ENCODE data around the gene AACS. TPM values are rescaled to one million over a fixed set of nuclear protein-coding genes. Genes with fewer than 3 reads are reported as not detected.
"Not testable (repeated sequence)": the region's sequence is repeated elsewhere in the genome, so short reads cannot be mapped to it uniquely, and the experiment has no call there.

The AACS gene
- total RNA-seq, 4 donors from 2014 or later, result 14.8 to 24.0 (median 20.1) TPM

DNA sequence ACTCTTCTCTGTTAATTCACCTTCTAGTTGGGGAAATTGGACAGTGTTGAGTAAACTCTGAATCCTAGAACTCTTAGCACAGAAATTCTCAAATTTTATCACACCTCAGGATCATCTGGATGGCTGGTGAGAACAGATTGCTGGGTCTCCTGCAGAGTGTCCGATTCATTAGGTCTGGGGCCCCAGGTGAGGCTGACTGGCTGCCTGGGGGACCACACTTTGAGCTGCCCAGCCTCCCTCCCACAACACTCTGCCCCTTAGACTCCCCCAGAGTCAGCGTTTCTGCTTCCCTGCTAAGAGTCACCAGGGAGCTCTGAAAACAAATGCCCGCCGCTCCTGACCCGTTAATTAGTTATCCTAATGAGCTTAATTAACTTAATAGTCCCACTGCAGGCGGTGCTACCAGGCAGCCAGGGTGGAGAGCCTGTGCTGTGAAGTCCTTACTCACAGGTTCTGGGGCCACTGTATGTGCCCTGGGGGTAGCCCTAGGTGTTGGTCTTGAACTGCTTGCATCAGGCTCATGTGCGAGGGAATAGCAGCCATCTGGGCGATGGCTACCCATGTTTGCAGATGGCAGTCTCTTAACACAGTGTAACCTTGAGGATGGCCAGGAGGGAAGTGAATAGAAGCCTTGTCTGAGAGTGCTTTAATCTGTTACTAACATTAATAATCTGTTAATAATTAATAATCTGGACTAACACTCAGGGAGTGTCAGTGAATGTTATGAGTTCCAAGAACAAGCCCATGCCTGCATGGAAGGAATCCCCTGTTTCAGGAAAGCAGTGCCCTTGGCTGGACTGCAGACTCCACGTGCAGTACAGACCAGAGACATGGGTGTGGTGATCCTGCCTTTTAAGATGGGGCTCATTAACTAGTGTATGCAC lies 35.6 kb downstream of the AACS start:
- H3K27ac ChIP-seq, result no peak overlapping the region
- H3K9me3 ChIP-seq, result no peaks in the 10 kb centered on the region
- no peak for DNase-seq
- no peak overlapping the region for H3K4me3 ChIP-seq (replicated peaks in 1 of 3)
- intact Hi-C loops (cut with DNase I), result no loop called here
- no peak for TF ChIP-seq CTCF (IDR thresholded peaks at IDR 0.05)
- TF ChIP-seq POLR2A (IDR thresholded peaks at IDR 0.05), result no peak
- WGBS, 2 donors, result 84 to 90% methylated on average over 9 of the region's 9 CpGs
- H3K36me3 ChIP-seq, result peaks cover 0 to 4% of the 10 kb centered on the region in 2 donors
- H3K4me1 ChIP-seq, result no peaks in the 10 kb centered on the region
- H3K27me3 ChIP-seq, result no peaks in the 10 kb centered on the region

DNA sequence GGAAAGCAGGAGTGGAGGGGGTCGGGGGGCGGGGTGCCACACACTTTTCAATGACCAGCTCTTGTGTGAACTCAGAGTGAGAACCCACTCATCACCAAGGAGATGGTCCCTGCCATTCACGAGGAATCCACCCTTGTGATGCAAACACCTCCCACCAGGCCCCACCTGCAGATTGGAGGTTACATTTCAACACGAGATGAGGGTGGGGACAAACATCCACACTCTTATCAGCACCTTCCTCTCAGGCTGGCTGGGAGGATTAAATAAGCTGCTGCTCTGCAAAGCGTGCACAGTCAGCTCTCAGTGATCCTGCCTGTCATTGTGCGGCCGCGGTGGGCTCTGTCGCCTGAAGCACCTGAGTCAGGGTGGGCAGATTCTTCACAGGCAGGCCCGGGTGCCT lies 39.7 kb downstream of the AACS start:
- Histone ChIP-seq H3K27me3 (no peaks in the 10 kb centered on the region), H3K9me3 (no peaks in the 10 kb centered on the region), H3K27ac (no peak overlapping the region), H3K4me1 (no peaks in the 10 kb centered on the region), H3K4me3 (replicated peaks in 1 of 3) (no peak overlapping the region), H3K36me3 (peaks cover 0 to 10% of the 10 kb centered on the region in 2 donors)
- WGBS, 2 donors, result 82 to 83% methylated on average over 7 to 10 of the region's 10 CpGs
- no peak for DNase-seq
- intact Hi-C loops (cut with DNase I), result no loop called here
- TF ChIP-seq CTCF (IDR thresholded peaks at IDR 0.05) (no peak), POLR2A (IDR thresholded peaks at IDR 0.05) (no peak)

DNA sequence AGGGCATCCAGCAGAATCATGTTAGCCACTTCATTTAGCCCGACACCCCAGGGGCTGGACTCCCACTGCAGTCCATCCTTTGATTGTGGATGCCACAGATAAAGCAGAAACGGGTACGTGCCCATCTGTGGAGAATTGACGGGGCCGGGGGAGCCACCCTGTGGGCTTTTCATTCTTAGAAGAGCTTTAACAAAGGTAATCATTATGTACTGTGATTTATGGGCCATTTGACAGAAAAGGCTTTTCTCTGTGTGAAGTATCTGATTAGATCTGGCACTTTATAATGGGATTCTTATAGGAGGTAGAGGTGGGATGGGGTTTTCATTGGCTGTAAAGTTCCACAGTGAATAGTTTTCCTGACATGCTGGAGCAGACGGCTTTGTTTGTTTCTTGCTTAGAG lies 40.4 kb downstream of the AACS start:
- Histone ChIP-seq H3K4me1 (no peaks in the 10 kb centered on the region), H3K4me3 (replicated peaks in 1 of 3) (no peak overlapping the region), H3K27ac (no peak overlapping the region), H3K36me3 (peaks cover 0 to 10% of the 10 kb centered on the region in 2 donors), H3K9me3 (no peaks in the 10 kb centered on the region), H3K27me3 (no peaks in the 10 kb centered on the region)
- WGBS, 2 donors, result 90 to 93% methylated on average over 6 of the region's 6 CpGs
- intact Hi-C loops (cut with DNase I), result no loop called here
- no peak for TF ChIP-seq CTCF (IDR thresholded peaks at IDR 0.05)
- no peak for TF ChIP-seq POLR2A (IDR thresholded peaks at IDR 0.05)
- DNase-seq, result no peak

GRCh38 chr12:125110641-125111360 lies 45.6 kb downstream of the AACS start:
- no peaks in the 10 kb centered on the region for H3K27me3 ChIP-seq
- H3K9me3 ChIP-seq, result no peaks in the 10 kb centered on the region
- WGBS, 2 donors, result 88 to 97% methylated on average over 14 of the region's 14 CpGs
- no peak overlapping the region for H3K4me3 ChIP-seq (replicated peaks in 1 of 3)
- no peak for DNase-seq
- H3K36me3 ChIP-seq, result peaks cover 6 to 7% of the 10 kb centered on the region in 2 donors
- TF ChIP-seq POLR2A (IDR thresholded peaks at IDR 0.05), result no peak
- no peak for TF ChIP-seq CTCF (IDR thresholded peaks at IDR 0.05)
- intact Hi-C loops (cut with DNase I), result no loop called here
- H3K4me1 ChIP-seq, result no peaks in the 10 kb centered on the region
- no peak overlapping the region for H3K27ac ChIP-seq

GRCh38 chr12:125111403-125111802 lies 46.2 kb downstream of the AACS start:
- intact Hi-C loops (cut with DNase I), result no loop called here
- Histone ChIP-seq H3K4me1 (no peaks in the 10 kb centered on the region), H3K27ac (no peak overlapping the region), H3K4me3 (replicated peaks in 1 of 3) (no peak overlapping the region), H3K27me3 (no peaks in the 10 kb centered on the region), H3K9me3 (no peaks in the 10 kb centered on the region), H3K36me3 (peaks cover 6 to 7% of the 10 kb centered on the region in 2 donors)
- 94 to 95% methylated on average over 3 of the region's 3 CpGs for WGBS, 2 donors
- TF ChIP-seq CTCF (IDR thresholded peaks at IDR 0.05) (no peak), POLR2A (IDR thresholded peaks at IDR 0.05) (no peak)
- no peak for DNase-seq

DNA sequence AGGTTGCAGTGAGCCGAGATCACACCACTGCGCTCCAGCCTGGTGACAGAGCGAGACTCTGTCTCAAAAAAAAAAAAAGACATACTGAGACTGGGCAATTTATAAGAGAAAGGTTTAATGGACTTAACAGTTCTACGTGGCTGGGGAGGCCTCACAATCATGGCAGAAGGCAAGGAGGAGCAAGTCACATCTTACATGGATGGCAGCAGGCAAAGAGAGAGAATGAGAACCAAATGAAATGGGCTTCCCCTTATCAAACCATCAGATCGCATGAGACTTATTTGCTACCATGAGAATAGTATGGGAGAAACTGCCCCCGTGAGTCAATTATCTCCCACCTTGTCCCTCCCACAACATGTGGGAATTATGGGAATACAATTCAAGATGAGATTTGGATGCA lies 47.4 kb downstream of the AACS start:
- H3K9me3 ChIP-seq; H3K4me1 ChIP-seq; H3K27me3 ChIP-seq; H3K27ac ChIP-seq; intact Hi-C loops (cut with DNase I); DNase-seq; H3K4me3 ChIP-seq (replicated peaks in 1 of 3); H3K36me3 ChIP-seq: not testable (repeated sequence)
- 95 to 98% methylated on average over 6 of the region's 6 CpGs for whole genome bisulfite sequencing, 2 donors

Data from thyroid gland (tissue), 4 donors.